ENCODE measurements around the gene KNCN.

GRCh38 chr1:46554597-46555381 lies 3.3 kb upstream of the KNCN start:
- TF ChIP-seq, protein P1, sequence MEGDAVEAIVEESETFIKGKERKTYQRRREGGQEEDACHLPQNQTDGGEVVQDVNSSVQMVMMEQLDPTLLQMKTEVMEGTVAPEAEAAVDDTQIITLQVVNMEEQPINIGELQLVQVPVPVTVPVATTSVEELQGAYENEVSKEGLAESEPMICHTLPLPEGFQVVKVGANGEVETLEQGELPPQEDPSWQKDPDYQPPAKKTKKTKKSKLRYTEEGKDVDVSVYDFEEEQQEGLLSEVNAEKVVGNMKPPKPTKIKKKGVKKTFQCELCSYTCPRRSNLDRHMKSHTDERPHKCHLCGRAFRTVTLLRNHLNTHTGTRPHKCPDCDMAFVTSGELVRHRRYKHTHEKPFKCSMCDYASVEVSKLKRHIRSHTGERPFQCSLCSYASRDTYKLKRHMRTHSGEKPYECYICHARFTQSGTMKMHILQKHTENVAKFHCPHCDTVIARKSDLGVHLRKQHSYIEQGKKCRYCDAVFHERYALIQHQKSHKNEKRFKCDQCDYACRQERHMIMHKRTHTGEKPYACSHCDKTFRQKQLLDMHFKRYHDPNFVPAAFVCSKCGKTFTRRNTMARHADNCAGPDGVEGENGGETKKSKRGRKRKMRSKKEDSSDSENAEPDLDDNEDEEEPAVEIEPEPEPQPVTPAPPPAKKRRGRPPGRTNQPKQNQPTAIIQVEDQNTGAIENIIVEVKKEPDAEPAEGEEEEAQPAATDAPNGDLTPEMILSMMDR (IDR thresholded peaks at IDR 0.05; ENCODE audit: poor library complexity, severe bottlenecking) = no peak
- no peak for TF ChIP-seq RAD21 (conservative IDR thresholded peaks at IDR 0.05)
